Measurements from ENCODE around the gene ALDOA.
"Not testable (repeated sequence)": the region's sequence is repeated elsewhere in the genome, so short reads cannot be mapped to it uniquely, and the experiment has no call there.

The ALDOA gene

GRCh38 chr16:30065102-30065942 lies at the start of gene ALDOA:
Gene ALDOA (plus strand): TSS chr16:30065760. CDS start chr16:30066898, 1,138 bp downstream.
- DNase-seq (ENCODE audit: low read depth in 2 of 2) = peak; percentile 95 to 97

- no peak for DNase-seq (ENCODE audit: low read depth in 2 of 2)
These were observed 48.8 kb upstream of the ALDOA start for GRCh38 chr16:30016555-30017276.

GRCh38 chr16:30017277-30017656 lies 48.3 kb upstream of the ALDOA start:
- DNase-seq (ENCODE audit: low read depth in 2 of 2) = no peak

GRCh38 chr16:30017937-30018336 lies 47.6 kb upstream of the ALDOA start:
- not testable (repeated sequence) for DNase-seq (ENCODE audit: low read depth in 2 of 2)

- no peak for DNase-seq (ENCODE audit: low read depth in 2 of 2)
These were observed 46.8 kb upstream of the ALDOA start for GRCh38 chr16:30018731-30019158.

GRCh38 chr16:30022887-30023286 lies 42.7 kb upstream of the ALDOA start, which contains the start of gene C16orf92:
Gene C16orf92 (plus strand): TSS chr16:30023198. CDS start chr16:30023341, 143 bp downstream.
- no peak for DNase-seq (ENCODE audit: low read depth in 2 of 2)

- DNase-seq (ENCODE audit: low read depth in 2 of 2) = no peak
These were observed 42.0 kb upstream of the ALDOA start for GRCh38 chr16:30023586-30023985.

GRCh38 chr16:30024451-30024850 lies 41.1 kb upstream of the ALDOA start:
- no peak for DNase-seq (ENCODE audit: low read depth in 2 of 2)

GRCh38 chr16:30025156-30025555 lies 40.4 kb upstream of the ALDOA start:
- DNase-seq (ENCODE audit: low read depth in 2 of 2) = no peak

- no peak for DNase-seq (ENCODE audit: low read depth in 2 of 2)
These were observed 40.0 kb upstream of the ALDOA start for GRCh38 chr16:30025574-30025973.

GRCh38 chr16:30026449-30026848 lies 39.1 kb upstream of the ALDOA start:
- DNase-seq (ENCODE audit: low read depth in 2 of 2) = no peak

GRCh38 chr16:30027588-30028437 lies 37.7 kb upstream of the ALDOA start:
- no peak for DNase-seq (ENCODE audit: low read depth in 2 of 2)

- DNase-seq (ENCODE audit: low read depth in 2 of 2) = no peak
These were observed 37.0 kb upstream of the ALDOA start for GRCh38 chr16:30028438-30029076.

GRCh38 chr16:30030011-30030685 lies 35.4 kb upstream of the ALDOA start:
- no peak for DNase-seq (ENCODE audit: low read depth in 2 of 2)

GRCh38 chr16:30030841-30031413 lies 34.6 kb upstream of the ALDOA start, which contains the start of gene TLCD3B:
Gene TLCD3B (minus strand): TSS chr16:30031271. CDS start chr16:30030527, 744 bp downstream.
- DNase-seq (ENCODE audit: low read depth in 2 of 2) = no peak

- no peak for DNase-seq (ENCODE audit: low read depth in 2 of 2)
These were observed 34.1 kb upstream of the ALDOA start for GRCh38 chr16:30031477-30031918.

- peak in 1 of 2 donors; percentile 44 for DNase-seq (ENCODE audit: low read depth in 2 of 2)
These were observed 33.3 kb upstream of the ALDOA start for GRCh38 chr16:30032083-30032819.

GRCh38 chr16:30033270-30033669 lies 32.3 kb upstream of the ALDOA start:
- peak in 1 of 2 donors; percentile 26 for DNase-seq (ENCODE audit: low read depth in 2 of 2)

GRCh38 chr16:30040221-30040620 lies 25.3 kb upstream of the ALDOA start:
- DNase-seq (ENCODE audit: low read depth in 2 of 2) = no peak

All from stimulated activated CD4-positive, alpha-beta T cell treated with anti-CD3 and anti-CD28 coated beads, Interleukin-15, amount 100 ng/mL, for 48 hours (primary cell).